Measurements from ENCODE around the gene NXF1. TPM values are rescaled to one million over a fixed set of nuclear protein-coding genes. Genes with fewer than 3 reads are reported as not detected.

NXF1 gene
- total and polyA plus RNA-seq, 2 of the 13 experiments (the other 11 are each of a cell fraction or from before 2014, with no cell fraction given): 30.4 to 30.9 TPM

- 0 out of 2 replicates have a peak, but pooled peaks have one; percentile 64 for TF ChIP-seq ZNF776 (CRISPR knock-in tag; IDR thresholded peaks at IDR 0.05)
- TF ChIP-seq ZBTB37 (CRISPR knock-in tag; IDR thresholded peaks at IDR 0.05): no peak
- TF ChIP-seq SMC3 (IDR thresholded peaks at IDR 0.05; ENCODE audit: low read length): no peak
- peak; percentile 62; the same call in 1 of the 2 replicates for TF ChIP-seq NFYC (CRISPR knock-in tag; IDR thresholded peaks at IDR 0.05)
- no peak for TF ChIP-seq BHLHE40 (IDR thresholded peaks at IDR 0.05; ENCODE audit: low read length)
- TF ChIP-seq MIER3 (CRISPR knock-in tag; IDR thresholded peaks at IDR 0.05; ENCODE audit: borderline replicate concordance): peak; percentile 77; the same call in 1 of the 2 replicates
- TF ChIP-seq ZBTB8A (CRISPR knock-in tag; IDR thresholded peaks at IDR 0.05; ENCODE audit: borderline replicate concordance, low read depth): peak; percentile 50; the same call in 1 of the 2 replicates
- TF ChIP-seq SRY (CRISPR knock-in tag; IDR thresholded peaks at IDR 0.05): peak; percentile 85; the same call in 1 of the 2 replicates
- TF ChIP-seq NR2F2 (IDR thresholded peaks at IDR 0.05; ENCODE audit: borderline replicate concordance, low read depth): no peak
- peak; percentile 93 for TF ChIP-seq PHF8 (CRISPR knock-in tag; IDR thresholded peaks at IDR 0.05)
- no peak for TF ChIP-seq PRPF4 (IDR thresholded peaks at IDR 0.05; ENCODE audit: low read depth, low read length, poor library complexity, severe bottlenecking)
- TF ChIP-seq ARID2 (CRISPR knock-in tag; IDR thresholded peaks at IDR 0.05; ENCODE audit: borderline replicate concordance): 0 out of 2 replicates have a peak, but pooled peaks have one; percentile 18
- TF ChIP-seq ZFP1 (CRISPR knock-in tag; IDR thresholded peaks at IDR 0.05): no peak; the same call in 1 of the 2 replicates
- no peak for TF ChIP-seq TCF7L2 (IDR thresholded peaks at IDR 0.05; ENCODE audit: low read depth, low read length)
- no peak for TF ChIP-seq SOX13 (IDR thresholded peaks at IDR 0.05)
- TF ChIP-seq SOX13 (CRISPR knock-in tag; conservative IDR thresholded peaks at IDR 0.05 in 1 of 2, IDR thresholded peaks at IDR 0.05 in 1 of 2): peak in 1 of 2 experiments; percentile 37; a peak in 1 of 4 replicates
- peak; percentile 80; the same call in 1 of the 2 replicates for TF ChIP-seq MIXL1 (CRISPR knock-in tag; IDR thresholded peaks at IDR 0.05)
- TF ChIP-seq BORCS8-MEF2B (CRISPR knock-in tag; IDR thresholded peaks at IDR 0.05): no peak; the same call in 1 of the 2 replicates
- TF ChIP-seq, protein P1, sequence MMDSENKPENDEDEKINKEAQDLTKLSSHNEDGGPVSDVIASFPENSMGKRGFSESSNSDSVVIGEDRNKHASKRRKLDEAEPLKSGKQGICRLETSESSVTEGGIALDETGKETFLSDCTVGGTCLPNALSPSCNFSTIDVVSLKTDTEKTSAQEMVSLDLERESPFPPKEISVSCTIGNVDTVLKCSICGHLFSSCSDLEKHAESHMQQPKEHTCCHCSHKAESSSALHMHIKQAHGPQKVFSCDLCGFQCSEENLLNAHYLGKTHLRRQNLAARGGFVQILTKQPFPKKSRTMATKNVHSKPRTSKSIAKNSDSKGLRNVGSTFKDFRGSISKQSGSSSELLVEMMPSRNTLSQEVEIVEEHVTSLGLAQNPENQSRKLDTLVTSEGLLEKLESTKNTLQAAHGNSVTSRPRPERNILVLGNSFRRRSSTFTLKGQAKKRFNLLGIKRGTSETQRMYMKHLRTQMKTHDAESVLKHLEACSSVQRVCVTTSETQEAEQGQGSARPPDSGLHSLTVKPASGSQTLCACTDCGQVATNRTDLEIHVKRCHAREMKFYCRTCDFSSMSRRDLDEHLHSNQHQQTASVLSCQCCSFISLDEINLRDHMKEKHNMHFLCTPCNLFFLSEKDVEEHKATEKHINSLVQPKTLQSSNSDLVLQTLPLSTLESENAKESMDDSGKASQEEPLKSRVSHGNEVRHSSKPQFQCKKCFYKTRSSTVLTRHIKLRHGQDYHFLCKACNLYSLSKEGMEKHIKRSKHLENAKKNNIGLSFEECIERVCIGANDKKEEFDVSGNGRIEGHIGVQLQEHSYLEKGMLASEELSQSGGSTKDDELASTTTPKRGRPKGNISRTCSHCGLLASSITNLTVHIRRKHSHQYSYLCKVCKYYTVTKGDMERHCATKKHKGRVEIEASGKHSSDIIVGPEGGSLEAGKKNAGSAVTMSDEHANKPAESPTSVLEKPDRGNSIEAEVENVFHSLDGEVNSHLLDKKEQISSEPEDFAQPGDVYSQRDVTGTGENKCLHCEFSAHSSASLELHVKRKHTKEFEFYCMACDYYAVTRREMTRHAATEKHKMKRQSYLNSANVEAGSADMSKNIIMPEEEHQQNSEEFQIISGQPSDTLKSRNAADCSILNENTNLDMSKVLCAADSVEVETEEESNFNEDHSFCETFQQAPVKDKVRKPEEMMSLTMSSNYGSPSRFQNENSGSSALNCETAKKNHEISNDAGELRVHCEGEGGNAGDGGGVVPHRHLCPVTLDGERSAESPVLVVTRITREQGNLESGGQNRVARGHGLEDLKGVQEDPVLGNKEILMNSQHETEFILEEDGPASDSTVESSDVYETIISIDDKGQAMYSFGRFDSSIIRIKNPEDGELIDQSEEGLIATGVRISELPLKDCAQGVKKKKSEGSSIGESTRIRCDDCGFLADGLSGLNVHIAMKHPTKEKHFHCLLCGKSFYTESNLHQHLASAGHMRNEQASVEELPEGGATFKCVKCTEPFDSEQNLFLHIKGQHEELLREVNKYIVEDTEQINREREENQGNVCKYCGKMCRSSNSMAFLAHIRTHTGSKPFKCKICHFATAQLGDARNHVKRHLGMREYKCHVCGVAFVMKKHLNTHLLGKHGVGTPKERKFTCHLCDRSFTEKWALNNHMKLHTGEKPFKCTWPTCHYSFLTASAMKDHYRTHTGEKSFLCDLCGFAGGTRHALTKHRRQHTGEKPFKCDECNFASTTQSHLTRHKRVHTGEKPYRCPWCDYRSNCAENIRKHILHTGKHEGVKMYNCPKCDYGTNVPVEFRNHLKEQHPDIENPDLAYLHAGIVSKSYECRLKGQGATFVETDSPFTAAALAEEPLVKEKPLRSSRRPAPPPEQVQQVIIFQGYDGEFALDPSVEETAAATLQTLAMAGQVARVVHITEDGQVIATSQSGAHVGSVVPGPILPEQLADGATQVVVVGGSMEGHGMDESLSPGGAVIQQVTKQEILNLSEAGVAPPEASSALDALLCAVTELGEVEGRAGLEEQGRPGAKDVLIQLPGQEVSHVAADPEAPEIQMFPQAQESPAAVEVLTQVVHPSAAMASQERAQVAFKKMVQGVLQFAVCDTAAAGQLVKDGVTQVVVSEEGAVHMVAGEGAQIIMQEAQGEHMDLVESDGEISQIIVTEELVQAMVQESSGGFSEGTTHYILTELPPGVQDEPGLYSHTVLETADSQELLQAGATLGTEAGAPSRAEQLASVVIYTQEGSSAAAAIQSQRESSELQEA (CRISPR knock-in tag; IDR thresholded peaks at IDR 0.05; ENCODE audit: not compliant biosample characterization): no peak
- TF ChIP-seq HES4 (CRISPR knock-in tag; IDR thresholded peaks at IDR 0.05; ENCODE audit: borderline replicate concordance): 0 out of 2 replicates have a peak, but pooled peaks have one; percentile 68
- peak; percentile 82 for TF ChIP-seq NKX3-1 (CRISPR knock-in tag; IDR thresholded peaks at IDR 0.05)
Measured at GRCh38 chr11:62839050-62839945, 34.1 kb upstream of the NXF1 start, which contains the start of gene WDR74 (continued).
